NAMALWA (cell line): ENCODE results near the gene MRPS18A.
"Not testable (repeated sequence)": the region's sequence is repeated elsewhere in the genome, so short reads cannot be mapped to it uniquely, and the experiment has no call there.

Experiments used
- DNase-seq: peaks from one replicate; pipeline ENCODE4 v3.0.0-alpha.2; 2015; ENCODE audit warnings: low spot score

MRPS18A gene

DNA sequence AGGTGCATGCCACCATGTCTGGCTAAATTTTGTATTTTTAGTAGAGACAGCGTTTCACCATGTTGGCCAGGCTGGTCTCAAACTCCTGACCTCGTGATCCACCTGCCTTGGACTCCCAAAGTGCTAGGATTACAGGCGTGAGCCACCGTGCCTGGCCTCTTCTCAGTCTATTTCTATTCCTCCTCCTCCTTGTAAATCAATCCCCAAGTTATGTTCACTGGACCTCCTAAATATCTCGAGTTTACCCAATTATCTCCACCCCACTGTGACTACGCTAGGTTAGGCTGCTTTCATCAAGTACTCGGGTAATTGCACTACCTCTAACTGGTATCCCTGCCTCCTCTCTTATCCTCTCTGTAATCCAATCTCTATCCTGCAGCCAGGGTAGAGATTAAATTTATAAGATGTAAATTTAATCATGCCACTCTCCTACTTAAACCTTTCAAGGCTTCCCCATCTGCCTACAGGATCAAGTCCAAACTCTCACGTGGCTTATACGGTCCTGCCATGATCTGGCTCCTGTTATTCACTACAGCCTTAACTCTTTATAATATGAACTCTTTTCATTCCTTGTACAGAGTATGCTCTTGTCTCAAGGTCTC is 52.8 kb downstream of the MRPS18A start:
- no peak for DNase-seq

- DNase-seq, result not testable (repeated sequence)
Measured at GRCh38 chr6:43633002-43633401, 54.6 kb downstream of the MRPS18A start.

DNA sequence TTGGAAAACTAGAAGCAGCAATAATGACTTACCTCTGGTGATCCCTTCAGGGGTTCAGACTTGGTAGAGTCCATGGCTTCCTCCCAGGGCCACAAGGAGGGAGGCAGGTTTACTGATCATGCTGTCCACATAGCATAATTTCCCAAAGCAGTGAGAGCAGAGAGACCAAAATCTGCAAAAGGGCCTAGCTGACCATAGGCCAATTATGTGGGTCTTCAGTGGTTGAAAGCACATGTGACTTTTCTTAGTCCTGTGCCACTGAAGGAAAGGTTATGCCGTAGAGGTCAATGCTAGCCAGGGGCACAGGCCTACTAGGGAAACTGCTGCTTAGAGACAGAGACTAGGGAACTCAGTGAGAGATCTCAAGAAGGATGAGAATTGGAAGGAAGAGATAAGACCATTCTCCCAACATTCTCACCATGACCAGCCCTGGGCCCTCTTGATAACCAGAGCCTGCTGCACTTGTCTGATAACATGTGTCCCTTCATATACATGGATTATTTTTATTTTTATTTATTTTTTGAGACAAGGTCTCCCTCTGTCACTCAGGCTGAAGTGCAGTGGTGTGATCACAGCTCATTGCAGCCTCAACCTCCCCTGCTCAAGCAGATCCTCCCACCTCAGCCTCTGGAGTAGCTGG is 56.5 kb downstream of the MRPS18A start:
- DNase-seq, result peak; percentile 31

GRCh38 chr6:43629505-43630300 is 57.9 kb downstream of the MRPS18A start:
- peak; percentile 99 for DNase-seq

GRCh38 chr6:43629104-43629504 is 58.5 kb downstream of the MRPS18A start, which contains the start of gene GTPBP2:
Gene GTPBP2, minus strand, starts transcription at chr6:43629264. Its CDS starts 102 bp downstream, at chr6:43629162.
- DNase-seq, result peak; percentile 99

- DNase-seq, result peak; percentile 79
Measured at GRCh38 chr6:43628393-43629103, 59.0 kb downstream of the MRPS18A start.

- DNase-seq, result peak; percentile 34
Measured at GRCh38 chr6:43627008-43627825, 60.4 kb downstream of the MRPS18A start.

GRCh38 chr6:43625393-43625992 is 62.1 kb downstream of the MRPS18A start:
- DNase-seq, result no peak

- DNase-seq, result no peak
Measured at GRCh38 chr6:43624786-43625288, 62.8 kb downstream of the MRPS18A start.

- DNase-seq, result no peak
Measured at GRCh38 chr6:43623880-43624785, 63.5 kb downstream of the MRPS18A start.

GRCh38 chr6:43622541-43622940 is 65.0 kb downstream of the MRPS18A start:
- DNase-seq, result no peak

DNA sequence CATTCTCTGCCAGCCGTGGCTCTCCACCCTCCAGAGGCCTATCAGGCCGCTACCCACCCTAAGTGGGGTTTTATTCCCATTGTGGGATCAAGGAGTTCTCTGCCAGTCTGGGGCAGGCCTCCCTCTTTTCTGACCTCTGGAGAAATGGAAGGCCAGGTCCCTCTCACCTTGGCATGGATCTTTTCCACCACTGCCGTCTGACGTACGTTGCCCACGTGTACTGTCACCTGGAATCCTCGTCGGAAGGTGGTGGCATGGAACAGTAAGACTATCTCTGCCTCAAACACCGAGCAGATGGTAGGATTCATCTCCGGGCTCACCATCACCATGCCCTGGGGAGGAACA is 65.8 kb downstream of the MRPS18A start:
- DNase-seq, result no peak
